Fibroblast of villous mesenchyme (primary cell): ENCODE data around the gene MYO3B. TPM values are rescaled to one million over a fixed set of nuclear protein-coding genes. Genes with fewer than 3 reads are reported as not detected.

Experiments
- DNase-seq: peaks from one replicate; pipeline ENCODE4 v3.0.0-alpha.2; 2010; ENCODE audit warnings: low read depth
- H3K4me3 ChIP-seq: 2 replicates; pipeline ENCODE4 v1.5.1; 2011; ENCODE audit warnings: low read depth, mild to moderate bottlenecking, low read length
- CTCF ChIP-seq: IDR thresholded peaks from 2 replicates; pipeline ENCODE4 v1.5.1; 2012; ENCODE audit warnings: low read depth, mild to moderate bottlenecking, low read length; ENCODE audit not compliant: insufficient read depth
- total RNA-seq: library from RNA; depleted of rRNA; stranded (reverse); fragments of >200 nt; gene quantifications from 2 replicates; pipeline ENCODE4 v1.2.3, GENCODE V29; 2012

The MYO3B gene
- total RNA-seq, 1 donor, result under 0.01 TPM

GRCh38 chr2:170190172-170190571 is 12.2 kb downstream of the MYO3B start:
- no peak for TF ChIP-seq CTCF
- H3K4me3 ChIP-seq, result no peak overlapping the region
- no peak for DNase-seq

- no peak for DNase-seq
These were observed 13.4 kb downstream of the MYO3B start for GRCh38 chr2:170191166-170191866.

GRCh38 chr2:170196963-170197362 is 19.0 kb downstream of the MYO3B start:
- no peak overlapping the region for H3K4me3 ChIP-seq
- no peak for DNase-seq
- TF ChIP-seq CTCF, result no peak

More at GRCh38 chr2:170191166-170191866, 13.4 kb downstream of the MYO3B start:
- no peak for TF ChIP-seq CTCF
- H3K4me3 ChIP-seq, result no peak overlapping the region

- H3K4me3 ChIP-seq, result no peak overlapping the region
- TF ChIP-seq CTCF, result no peak
- no peak for DNase-seq
These were observed 23.3 kb downstream of the MYO3B start for GRCh38 chr2:170201275-170201674.

GRCh38 chr2:170201734-170202393 is 23.9 kb downstream of the MYO3B start:
- no peak overlapping the region for H3K4me3 ChIP-seq
- TF ChIP-seq CTCF, result no peak
- no peak for DNase-seq

GRCh38 chr2:170202437-170202836 is 24.5 kb downstream of the MYO3B start:
- DNase-seq, result no peak
- no peak for TF ChIP-seq CTCF
- H3K4me3 ChIP-seq, result no peak overlapping the region
